CD4-positive, alpha-beta T cell (primary cell): ENCODE results near the gene ALKBH6. TPM values are rescaled to one million over a fixed set of nuclear protein-coding genes. Genes with fewer than 3 reads are reported as not detected.

Experiments used
- ATAC-seq: fragments of 200-7000 bp; cut with Tn5 transposase; one replicate; pipeline ENCODE4 v1.10.0; 2022; ENCODE audit warnings: mild to moderate bottlenecking; ENCODE audit not compliant: poor library complexity
- CTCF ChIA-PET: fragments of 350-600 bp; sonication (Branson Sonifier 250); formaldehyde crosslinking; loops from one replicate; lab custom pipeline; 2021; ENCODE audit warnings: antibody characterized with exemption, inconsistent platforms; lab: Charles Lee
- POLR2A ChIA-PET: fragments of 350-600 bp; sonication (Branson Sonifier 250); formaldehyde crosslinking; loops from one replicate; lab custom pipeline; 2021; ENCODE audit warnings: antibody characterized with exemption, inconsistent platforms; lab: Charles Lee
- DNase-seq, 14 experiments: peaks; one replicate each; pipeline ENCODE4 v3.0.0-alpha.2; 2013 to 2020; ENCODE audit warnings: mixed read lengths in 2 of 14
- H3K27ac ChIP-seq, 2 donors: one replicate each; pipeline versions ENCODE4 v1.5.1 to v1.7.0; 2013; ENCODE audit warnings: low read length in 2 of 2, low read depth in 1 of 2, mild to moderate bottlenecking in 1 of 2
- H3K27me3 ChIP-seq, 2 experiments: 1 replicate in 1 of 2; 2 replicates in 1 of 2; pipeline versions ENCODE4 v1.6.1 to v1.7.0; 2013; ENCODE audit warnings: low read length in 2 of 2, control low read depth in 1 of 2, mild to moderate bottlenecking in 1 of 2, moderate library complexity in 1 of 2; ENCODE audit not compliant: insufficient read depth in 2 of 2, control insufficient read depth in 1 of 2
- H3K36me3 ChIP-seq: one replicate; pipeline ENCODE4 v1.6.1; 2013; ENCODE audit warnings: low read length, control low read depth; ENCODE audit not compliant: insufficient read depth
- H3K4me1 ChIP-seq: one replicate; pipeline ENCODE4 v1.6.1; 2013; ENCODE audit warnings: low read length, control low read depth; ENCODE audit not compliant: insufficient read depth
- H3K4me3 ChIP-seq: one replicate; pipeline ENCODE4 v1.5.1; 2013; ENCODE audit warnings: mild to moderate bottlenecking, low read length, moderate library complexity
- H3K9me3 ChIP-seq, 2 experiments: 1 replicate in 1 of 2; 2 replicates in 1 of 2; pipeline versions ENCODE4 v1.6.1 to v1.7.0; 2013; ENCODE audit warnings: low read length in 2 of 2, mild to moderate bottlenecking in 2 of 2, control low read depth in 1 of 2, moderate library complexity in 1 of 2; ENCODE audit not compliant: control insufficient read depth in 1 of 2, insufficient read depth in 1 of 2
- H3K27ac Mint-ChIP-seq: one replicate; pipeline ENCODE4 v1.8.0; 2020; ENCODE audit warnings: mixed read lengths
- H3K27me3 Mint-ChIP-seq: one replicate; pipeline ENCODE4 v1.8.0; 2021; ENCODE audit warnings: mixed read lengths
- H3K36me3 Mint-ChIP-seq: one replicate; pipeline ENCODE4 v1.8.0; 2021; ENCODE audit warnings: low read depth, mixed read lengths
- H3K4me1 Mint-ChIP-seq: one replicate; pipeline ENCODE4 v1.8.0; 2021; ENCODE audit warnings: low read depth, mixed read lengths
- H3K4me3 Mint-ChIP-seq: one replicate; pipeline ENCODE4 v1.8.0; 2020; ENCODE audit warnings: mild to moderate bottlenecking, mixed read lengths
- H3K9me3 Mint-ChIP-seq: one replicate; pipeline ENCODE4 v1.8.0; 2020; ENCODE audit warnings: mixed read lengths
- CTCF ChIP-seq: fragments of 200-600 bp; IDR thresholded peaks from one replicate; pipeline ENCODE4 v1.8.0; 2022; ENCODE audit warnings: antibody characterized with exemption, mild to moderate bottlenecking
- intact Hi-C, 2 experiments: fragments of 100-400 bp; cut with DNase I in 1 of 2; cut with micrococcal nuclease in 1 of 2; formaldehyde crosslinking; loops; one replicate each; pipeline versions ENCODE4 v1.15.1 to v1.9.0; 2023 to 2025; cut with DNase I, micrococcal nuclease
- total RNA-seq, 174 experiments: library from RNA in 2 of 174; stranded (reverse) in 2 of 174; gene quantifications; one replicate each; pipeline ENCODE4 v1.2.3 and lab custom pipeline; 2021 to 2026

ALKBH6 gene
- total RNA-seq, 2 experiments from 2014 or later: 38.1 to 41.8 TPM

GRCh38 chr19:35995048-35995993 is 18.7 kb downstream of the ALKBH6 start, which contains the start of gene SDHAF1:
Gene SDHAF1 (plus strand): TSS chr19:35995188. CDS start chr19:35995275, 87 bp downstream.
- ATAC-seq: peak; percentile 90
- POLR2A ChIA-PET: interaction anchor here (0.5 to 3.2 kb wide), 5 partner anchors 13 to 220 kb away, joined by 3 to 17 read pairs (median 13); partner anchors contain the start of genes ALKBH6 and SYNE4
- DNase-seq: peak; percentile 81 to 96 (median 91)
- H3K9me3 ChIP-seq: no peaks in the 10 kb centered on the region
- TF ChIP-seq CTCF: no peak
- H3K9me3 Mint-ChIP-seq: no peaks in the 10 kb centered on the region
- CTCF ChIA-PET: interaction anchor here (1.6 kb wide), 1 partner anchor 36 kb away, joined by 7 read pairs; no protein-coding TSS in a partner anchor
- intact Hi-C loops: loop anchor here (1.0 to 5.0 kb wide), 4 partner anchors 19 to 117 kb away; partner anchors contain the start of genes THAP8 (in 2 of the 2), WDR62 (in 2 of the 2), ALKBH6 (in 1 of the 2) and OVOL3 (in 1 of the 2)
- H3K27ac ChIP-seq: peak within 1 kb of the TSS; percentile 56 to 63
- H3K4me3 ChIP-seq: peak within 1 kb of the TSS; percentile 83
- H3K36me3 ChIP-seq: peaks cover 12% of the 10 kb centered on the region
- peaks cover 45% of the 10 kb centered on the region for H3K4me1 ChIP-seq
- H3K4me3 Mint-ChIP-seq: peak within 1 kb of the TSS; percentile 95
- no peaks in the 10 kb centered on the region for H3K27me3 Mint-ChIP-seq
- H3K27me3 ChIP-seq: no peaks in the 10 kb centered on the region
- H3K27ac Mint-ChIP-seq: peak within 1 kb of the TSS; percentile 83
- H3K4me1 Mint-ChIP-seq: peaks cover 41% of the 10 kb centered on the region
- H3K36me3 Mint-ChIP-seq: peaks cover 23% of the 10 kb centered on the region

GRCh38 chr19:35993923-35994598 is 20.0 kb downstream of the ALKBH6 start:
- Histone ChIP-seq H3K36me3 (peaks cover 10% of the 10 kb centered on the region), H3K9me3 (peaks cover 0 to 7% of the 10 kb centered on the region in 2 experiments), H3K27me3 (no peaks in the 10 kb centered on the region), H3K4me3 (peak overlapping the region; percentile 83), H3K4me1 (peaks cover 39% of the 10 kb centered on the region), H3K27ac (no peak overlapping the region)
- DNase-seq (peak in 2 of 14 experiments; percentile 25 to 42), ATAC-seq (no peak)
- peak overlapping the region; percentile 95 for H3K4me3 Mint-ChIP-seq
- peaks cover 19% of the 10 kb centered on the region for H3K36me3 Mint-ChIP-seq
- peak overlapping the region; percentile 44 for H3K27ac Mint-ChIP-seq
- H3K4me1 Mint-ChIP-seq: peaks cover 30% of the 10 kb centered on the region
- TF ChIP-seq CTCF: no peak
- intact Hi-C loops: loop anchor here in 1 of 2 experiments (2.0 kb wide), 1 partner anchor 61 kb away; the partner anchor contains the start of genes THAP8 and WDR62
- CTCF ChIA-PET: interaction anchor here (0.6 to 1.6 kb wide), 2 partner anchors 20 to 35 kb away, joined by 3 to 7 read pairs; partner anchors contain the start of gene ALKBH6
- no peaks in the 10 kb centered on the region for H3K9me3 Mint-ChIP-seq
- POLR2A ChIA-PET: interaction anchor here (1.5 to 3.2 kb wide), 4 partner anchors 15 to 41 kb away, joined by 4 to 17 read pairs (median 13); partner anchors contain the start of genes ALKBH6 and SYNE4
- H3K27me3 Mint-ChIP-seq: no peaks in the 10 kb centered on the region
